Endometrial microvascular endothelial cells (primary cell): ENCODE measurements around the gene G6PD. TPM values are rescaled to one million over a fixed set of nuclear protein-coding genes. Genes with fewer than 3 reads are reported as not detected.
"Not testable (repeated sequence)": the region's sequence is repeated elsewhere in the genome, so short reads cannot be mapped to it uniquely, and the experiment has no call there.

ENCODE experiments used
- in situ Hi-C: cut with HindIII; loops from 2 replicates; pipeline ENCODE4 v1.10.0; 2017; ENCODE audit warnings: low sequenced_read_pairs, low pct_unique_long_range_greater_than_20kb; ENCODE audit errors: inconsistent ontology term
- total RNA-seq: library from RNA; depleted of rRNA; stranded (reverse); fragments of >200 nt; gene quantifications from one replicate; pipeline ENCODE4 v1.2.3, GENCODE V29; 2015; ENCODE audit errors: inconsistent ontology term

The G6PD gene
- 85.4 TPM for total RNA-seq

GRCh38 chrX:154546354-154547244 lies at the start of gene G6PD:
Gene G6PD, minus strand, starts transcription at chrX:154546846. Its CDS starts 691 bp downstream, at chrX:154546155.
- in situ Hi-C loops, result no loop called here

DNA sequence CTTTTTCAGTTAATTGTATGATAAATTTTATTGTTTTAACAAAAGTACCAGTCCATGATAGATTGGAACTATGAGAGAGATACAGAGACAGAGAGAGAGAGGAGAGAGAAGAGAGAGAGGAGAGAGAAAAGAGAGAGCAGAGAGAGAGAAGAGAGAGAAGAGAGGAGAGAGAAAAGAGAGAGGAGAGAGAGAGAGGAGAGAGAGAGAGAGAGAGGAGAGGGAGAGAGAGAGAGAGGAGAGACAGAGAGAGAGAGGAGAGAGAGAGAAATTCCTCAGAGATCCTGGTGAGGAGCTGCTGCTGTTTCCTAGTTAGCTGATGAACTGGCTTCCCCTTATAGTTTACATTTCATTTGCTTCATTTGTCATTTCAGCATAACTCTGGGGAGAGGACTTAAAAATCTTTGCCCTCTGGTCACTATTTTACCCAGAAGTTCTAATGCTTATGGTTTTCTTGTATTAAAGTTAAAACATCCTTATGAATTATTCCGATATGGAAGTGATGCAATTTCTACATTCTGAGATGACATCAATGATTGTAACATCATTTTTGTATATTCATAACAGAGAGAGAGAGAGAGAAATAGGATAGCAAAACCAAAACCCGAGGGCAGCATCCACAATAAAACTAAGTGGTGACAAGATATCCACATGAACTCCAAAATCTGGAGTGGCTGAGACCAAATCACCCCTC lies 49.1 kb upstream of the G6PD start:
- in situ Hi-C loops, result no loop called here

DNA sequence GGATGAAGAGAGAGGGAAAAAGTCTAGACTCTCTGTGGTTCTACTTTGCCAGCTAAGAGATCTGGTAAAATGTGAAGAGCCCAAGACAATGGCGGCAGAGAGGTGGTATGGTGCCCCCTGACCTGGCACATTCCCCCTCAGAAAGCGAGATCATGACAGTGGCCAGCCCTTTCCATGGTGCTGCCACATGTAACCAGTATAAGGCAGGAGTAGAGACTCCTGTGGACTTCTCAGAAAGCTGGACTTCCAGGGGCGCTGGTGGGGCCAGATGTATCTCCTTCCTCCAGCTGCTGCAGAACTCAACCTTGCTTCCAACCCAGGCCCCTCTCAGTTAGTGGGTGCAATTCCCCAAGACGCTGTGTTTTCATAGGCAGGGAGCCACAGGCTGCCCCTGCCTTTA lies 47.8 kb upstream of the G6PD start:
- in situ Hi-C loops, result no loop called here

- in situ Hi-C loops, result no loop called here
These were observed 46.6 kb upstream of the G6PD start for GRCh38 chrX:154593201-154593600.

GRCh38 chrX:154592505-154592904 lies 45.9 kb upstream of the G6PD start:
- in situ Hi-C loops, result no loop called here

DNA sequence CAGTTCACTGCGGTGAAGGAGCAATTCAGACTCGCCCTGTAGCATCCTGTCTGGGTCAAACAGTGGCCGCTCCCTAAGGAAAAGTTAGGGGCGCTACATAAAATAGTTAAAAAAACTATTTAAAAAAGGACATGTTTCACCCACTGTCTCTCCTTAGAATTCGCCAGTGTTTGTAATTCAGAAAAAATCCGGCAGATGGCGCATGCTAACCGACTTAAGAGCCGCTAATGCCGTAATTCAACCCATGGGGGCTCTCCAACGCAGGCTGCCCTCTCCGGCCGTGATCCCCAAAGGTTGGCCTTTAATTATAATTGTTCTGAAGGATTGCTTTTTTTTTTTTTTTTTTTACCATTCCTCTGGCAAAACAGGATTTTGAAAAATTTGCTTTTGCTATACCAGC lies 43.8 kb upstream of the G6PD start:
- in situ Hi-C loops, result not testable (repeated sequence)

DNA sequence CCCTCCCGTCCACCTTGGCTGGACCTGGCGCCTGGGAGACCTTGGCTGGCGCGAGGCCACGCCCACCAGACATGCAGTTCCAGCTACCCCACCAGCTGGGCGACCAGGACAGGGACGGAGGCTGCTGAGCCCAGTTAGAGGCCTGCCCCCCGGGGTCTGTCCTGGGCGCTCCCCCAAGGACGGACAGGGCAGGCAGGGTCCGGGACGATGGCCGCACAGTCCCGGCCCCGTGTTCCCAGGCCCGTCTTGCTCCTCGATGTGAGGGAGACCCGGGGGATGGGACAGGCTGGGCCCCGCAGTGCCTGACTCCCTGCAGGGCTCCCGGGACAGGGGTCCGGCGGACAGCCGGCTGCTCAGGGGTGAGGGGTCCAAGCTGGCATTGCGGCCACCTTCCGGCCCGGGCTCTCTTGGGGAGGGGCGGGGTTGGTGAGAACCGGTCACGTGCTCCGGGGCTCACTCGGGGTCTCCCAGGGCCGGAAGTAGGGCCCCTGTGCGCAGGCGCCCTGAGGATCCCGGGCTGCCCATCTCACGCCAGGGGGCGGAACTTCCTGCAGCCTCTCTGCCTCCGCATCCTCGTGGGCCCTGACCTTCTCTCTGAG lies 38.0 kb upstream of the G6PD start, which contains the start of gene CTAG1A:
CTAG1A (plus strand) TSS at position 549 of the 599 bp plus-strand sequence. CDS start 74 bp downstream, outside the sequence.
- in situ Hi-C loops, result not testable (repeated sequence)

DNA sequence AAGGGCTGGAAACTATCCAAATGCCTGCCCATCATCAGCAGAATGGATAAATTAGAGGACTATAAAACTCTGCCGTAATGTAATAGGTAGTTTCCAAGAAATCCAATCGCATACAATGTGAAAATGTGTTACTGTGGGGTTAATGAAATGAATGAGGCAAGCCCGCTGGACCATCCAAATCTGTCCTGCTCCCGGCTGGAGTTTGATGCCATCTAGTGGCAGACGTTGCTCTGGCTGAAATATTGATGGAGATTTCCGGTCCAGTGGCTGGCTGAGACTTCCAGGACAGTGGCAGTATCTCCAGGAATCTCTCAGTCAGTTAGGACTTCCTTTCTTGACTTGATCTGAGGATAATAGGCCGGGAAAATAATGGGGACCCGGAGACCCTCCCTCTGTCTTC lies 36.3 kb upstream of the G6PD start:
- in situ Hi-C loops, result not testable (repeated sequence)

DNA sequence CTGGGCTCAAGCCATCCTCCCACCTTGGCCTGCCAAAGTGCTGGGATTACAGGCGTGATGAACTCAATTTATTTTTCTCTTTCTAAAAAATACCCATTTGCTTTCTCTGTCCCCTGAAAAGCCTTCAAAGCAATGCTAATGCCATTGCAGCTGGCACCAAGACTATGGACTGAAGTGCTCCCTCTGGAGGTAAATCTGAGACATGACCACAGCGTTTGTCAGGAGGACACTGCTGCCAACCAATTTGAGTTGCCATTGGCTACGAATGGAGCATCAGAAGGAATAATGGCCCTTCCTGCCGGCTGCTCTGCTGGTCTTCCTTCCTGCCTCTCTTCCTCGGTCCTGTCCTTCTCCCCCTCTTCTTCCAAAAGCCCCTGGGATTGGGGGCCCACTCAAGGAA lies 28.4 kb upstream of the G6PD start:
- in situ Hi-C loops, result not testable (repeated sequence)

DNA sequence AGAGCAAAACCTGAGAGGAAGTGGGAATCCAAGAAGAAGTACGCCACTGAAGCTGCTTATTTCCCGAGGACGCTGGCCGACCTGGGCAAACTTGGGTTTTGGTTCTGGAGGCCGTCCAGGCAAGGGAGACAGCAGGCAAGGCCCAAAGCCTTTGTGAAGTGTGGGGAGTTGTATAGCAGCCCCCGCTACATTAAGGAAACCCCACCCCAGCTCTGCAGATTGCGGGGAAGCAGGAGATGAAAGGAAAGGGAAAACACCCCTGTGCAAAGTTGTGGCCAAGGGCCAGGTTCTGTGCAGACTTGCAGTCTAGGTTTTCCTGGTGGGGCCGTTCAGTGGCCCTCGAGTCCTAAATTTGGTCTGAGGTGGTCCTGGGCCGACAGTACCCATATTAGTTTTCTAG lies 26.4 kb upstream of the G6PD start:
- in situ Hi-C loops, result not testable (repeated sequence)

DNA sequence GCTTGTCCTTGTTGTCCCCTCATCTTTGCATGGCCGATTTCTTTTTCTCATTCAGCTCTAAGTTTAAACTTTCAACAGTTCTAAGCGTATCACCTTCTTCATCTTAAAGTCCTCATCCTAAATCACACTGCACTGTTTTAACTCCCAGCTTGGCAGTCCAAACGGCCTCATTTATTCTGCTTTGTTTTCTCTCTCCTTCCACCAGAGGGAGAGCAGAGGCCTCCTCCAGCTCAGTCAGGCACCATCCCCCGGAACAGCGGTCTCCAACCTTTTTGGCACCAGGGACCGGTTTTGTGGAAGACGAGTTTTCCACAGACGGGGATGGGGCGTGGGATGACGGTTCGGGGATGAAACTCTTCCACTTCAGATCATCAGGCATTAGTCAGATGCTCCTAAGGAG lies 23.7 kb upstream of the G6PD start:
- in situ Hi-C loops, result not testable (repeated sequence)

GRCh38 chrX:154562295-154562694 lies 15.6 kb upstream of the G6PD start:
- in situ Hi-C loops, result not testable (repeated sequence)

GRCh38 chrX:154560326-154560725 lies 13.7 kb upstream of the G6PD start:
- in situ Hi-C loops, result not testable (repeated sequence)

- in situ Hi-C loops, result not testable (repeated sequence)
These were observed 12.2 kb upstream of the G6PD start for GRCh38 chrX:154558896-154559295.

- in situ Hi-C loops, result not testable (repeated sequence)
These were observed 11.5 kb upstream of the G6PD start for GRCh38 chrX:154558060-154558690.

DNA sequence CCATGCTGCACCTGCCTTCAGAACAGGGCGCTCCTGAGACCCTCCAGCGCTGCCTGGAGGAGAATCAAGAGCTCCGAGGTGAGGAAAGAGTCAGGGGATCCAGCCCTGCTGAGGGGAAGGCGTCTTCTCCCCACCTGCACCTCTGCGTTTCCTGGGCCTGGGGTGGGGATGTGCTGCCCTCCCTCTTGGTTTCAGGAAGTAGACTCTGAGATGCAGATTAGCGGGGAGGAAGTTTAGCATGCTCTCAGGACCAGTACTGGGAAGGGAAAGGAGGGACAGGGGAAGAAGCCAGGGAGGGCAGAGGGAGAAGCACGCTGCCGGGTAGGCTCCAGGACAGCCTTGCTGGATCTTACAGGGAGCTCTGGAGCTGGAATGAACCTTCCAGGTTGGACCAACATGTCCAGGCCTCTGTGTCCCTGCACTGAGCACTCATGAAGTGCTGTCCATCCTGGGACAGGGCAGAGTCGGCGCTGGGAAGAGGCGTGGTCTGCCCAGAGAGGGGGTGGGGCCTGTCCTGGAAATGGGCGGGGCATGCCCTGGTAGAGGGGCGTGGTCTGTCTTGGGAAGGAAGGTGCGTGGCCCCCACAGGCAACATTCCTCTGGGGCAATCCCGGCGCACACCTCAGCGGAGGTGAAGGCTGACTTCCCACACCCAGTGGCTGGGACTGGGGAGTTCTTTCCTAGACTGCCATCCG lies 5.6 kb upstream of the G6PD start:
- in situ Hi-C loops, result not testable (repeated sequence)

- in situ Hi-C loops, result no loop called here
These were observed 3.1 kb upstream of the G6PD start for GRCh38 chrX:154549766-154550165.

DNA sequence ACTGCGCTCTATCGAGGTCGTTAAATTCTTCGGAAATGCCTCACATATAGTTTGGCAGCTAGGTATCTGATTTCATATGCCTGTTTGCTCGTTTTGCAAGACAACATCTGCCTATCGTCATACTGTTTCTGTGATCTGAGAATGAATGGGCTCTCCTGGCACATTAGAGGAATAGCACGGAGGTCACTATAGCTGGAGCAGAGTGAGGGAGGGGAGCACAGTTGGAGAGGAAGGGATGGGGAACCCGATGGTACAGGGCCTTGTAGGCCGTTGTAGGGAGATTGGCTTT lies 1.3 kb upstream of the G6PD start:
- in situ Hi-C loops, result no loop called here
